GM23338 (cell line): Measurements from ENCODE around the gene FAM193B. TPM values are rescaled to one million over a fixed set of nuclear protein-coding genes. Genes with fewer than 3 reads are reported as not detected.

ENCODE experiments used
- ATAC-seq: fragments of 200-7000 bp; cut with Tn5 transposase; 3 replicates; pipeline ENCODE4 v1.9.1; 2020
- DNase-seq: peaks from one replicate; pipeline ENCODE4 v3.0.0-alpha.2; 2015; ENCODE audit warnings: low spot score
- H2AFZ ChIP-seq: fragments of 200-600 bp; sonication (generic); 2 replicates; pipeline ENCODE4 v1.8.0; 2016; ENCODE audit warnings: antibody characterized with exemption, mild to moderate bottlenecking, moderate library complexity
- H3F3A ChIP-seq: fragments of 200-600 bp; sonication (generic); replicated peaks from 2 replicates; pipeline ENCODE4 v1.8.0; 2017; ENCODE audit warnings: antibody characterized with exemption, mixed run types, low read depth
- H3K27ac ChIP-seq: fragments of 200-600 bp; sonication (generic); 2 replicates; pipeline ENCODE4 v1.6.1; 2016; ENCODE audit warnings: low read depth
- H3K27me3 ChIP-seq: fragments of 200-600 bp; sonication (generic); 2 replicates; pipeline ENCODE4 v1.8.0; 2016; ENCODE audit warnings: mild to moderate bottlenecking, mixed run types, moderate library complexity; ENCODE audit not compliant: insufficient read depth
- H3K36me3 ChIP-seq: fragments of 200-600 bp; sonication (generic); 2 replicates; pipeline ENCODE4 v1.8.0; 2016; ENCODE audit warnings: mild to moderate bottlenecking; ENCODE audit not compliant: insufficient read depth
- H3K4me1 ChIP-seq: fragments of 200-600 bp; sonication (generic); 2 replicates; pipeline ENCODE4 v1.8.0; 2016; ENCODE audit warnings: mild to moderate bottlenecking, moderate library complexity; ENCODE audit not compliant: insufficient read depth
- H3K4me2 ChIP-seq: fragments of 200-600 bp; sonication (generic); 2 replicates; pipeline ENCODE4 v1.7.1; 2017; ENCODE audit warnings: mixed run types
- H3K4me3 ChIP-seq: fragments of 200-600 bp; sonication (generic); 2 replicates; pipeline ENCODE4 v1.6.1; 2016; ENCODE audit warnings: mixed run types
- H3K79me2 ChIP-seq: fragments of 200-600 bp; sonication (generic); replicated peaks from 2 replicates; pipeline ENCODE4 v1.8.0; 2017; ENCODE audit warnings: mild to moderate bottlenecking; ENCODE audit not compliant: insufficient read depth
- H3K9me2 ChIP-seq: fragments of 200-600 bp; sonication (generic); 2 replicates; pipeline ENCODE4 v1.8.0; 2017; ENCODE audit not compliant: insufficient read depth
- H4K20me1 ChIP-seq: fragments of 200-600 bp; sonication (generic); replicated peaks from 2 replicates; pipeline ENCODE4 v1.8.0; 2017; ENCODE audit warnings: mild to moderate bottlenecking; ENCODE audit not compliant: insufficient read depth
- H3K27ac Mint-ChIP-seq: 2 replicates; pipeline ENCODE4 v1.8.0; 2020; ENCODE audit warnings: inconsistent platforms, mild to moderate bottlenecking, moderate library complexity, mixed read lengths
- H3K27me3 Mint-ChIP-seq: 3 replicates; pipeline ENCODE4 v1.8.0; 2022; ENCODE audit warnings: low read depth, mild to moderate bottlenecking, moderate library complexity, mixed read lengths, inconsistent platforms; ENCODE audit not compliant: insufficient read depth, poor library complexity
- H3K36me3 Mint-ChIP-seq: 3 replicates; pipeline ENCODE4 v1.8.0; 2021; ENCODE audit warnings: low read depth, mild to moderate bottlenecking, inconsistent platforms, moderate library complexity, mixed read lengths
- H3K4me1 Mint-ChIP-seq: 3 replicates; pipeline ENCODE4 v1.8.0; 2020; ENCODE audit warnings: mild to moderate bottlenecking, inconsistent platforms, mixed read lengths
- H3K4me3 Mint-ChIP-seq: 3 replicates; pipeline ENCODE4 v1.8.0; 2021; ENCODE audit warnings: moderate library complexity, mild to moderate bottlenecking, inconsistent platforms, mixed read lengths
- H3K9me3 Mint-ChIP-seq: 3 replicates; pipeline ENCODE4 v1.8.0; 2020; ENCODE audit warnings: moderate library complexity, mild to moderate bottlenecking, inconsistent platforms, mixed read lengths
- CTCF ChIP-seq, 2 experiments: fragments of 200-600 bp in 1 of 2; sonication (generic) in 1 of 2; conservative IDR thresholded peaks; 2 replicates each; pipeline versions ENCODE4 v1.5.1 to v1.6.1; 2016 to 2017; ENCODE audit warnings: antibody characterized with exemption in 2 of 2, low read depth in 2 of 2, mild to moderate bottlenecking in 2 of 2, moderate library complexity in 1 of 2
- ETS1 ChIP-seq: IDR thresholded peaks from 2 replicates; pipeline ENCODE4 v1.6.1; 2016; ENCODE audit warnings: antibody characterized with exemption
- EZH2 ChIP-seq: fragments of 200-600 bp; sonication (generic); IDR thresholded peaks from one replicate; pipeline ENCODE4 v1.8.0; 2017; ENCODE audit warnings: antibody characterized with exemption, mild to moderate bottlenecking, low read depth; ENCODE audit not compliant: unreplicated experiment
- EZH2phosphoT487 ChIP-seq: fragments of 200-600 bp; sonication (generic); IDR thresholded peaks from one replicate; pipeline ENCODE4 v1.8.1; 2018; ENCODE audit warnings: antibody characterized with exemption; ENCODE audit not compliant: unreplicated experiment
- NANOG ChIP-seq: IDR thresholded peaks from 2 replicates; pipeline ENCODE4 v1.6.1; 2016; ENCODE audit warnings: antibody characterized with exemption, borderline replicate concordance
- STAT1 ChIP-seq: IDR thresholded peaks from one replicate; pipeline ENCODE4 v1.6.1; 2016; ENCODE audit warnings: antibody characterized with exemption; ENCODE audit not compliant: unreplicated experiment
- ZNF114 ChIP-seq: fragments of 250-450 bp; sonication (Bioruptor Pico); IDR thresholded peaks from 2 replicates; pipeline ENCODE4 v1.5.0; 2020; ENCODE audit warnings: mild to moderate bottlenecking, moderate library complexity
- ZNF462 ChIP-seq: fragments of 250-450 bp; sonication (Bioruptor Pico); IDR thresholded peaks from 2 replicates; pipeline ENCODE4 v1.5.0; 2020; ENCODE audit warnings: mild to moderate bottlenecking, moderate library complexity
- polyA plus RNA-seq: library from polyadenylated mRNA; unstranded; fragments of >200 nt; fragmentation: Nextera tagmentation; extraction: Ambion mirVana; gene quantifications from 2 replicates; pipeline ENCODE4 v1.2.1, GENCODE V29; 2016
- total RNA-seq: library from RNA; depleted of rRNA; stranded (reverse); fragments of >200 nt; shearing (Covaris generic); gene quantifications from 2 replicates; pipeline ENCODE4 v1.2.3, GENCODE V29; 2014

The FAM193B gene
- total and polyA plus RNA-seq, 2 experiments from 2014 or later, result 44.4 to 58.6 TPM

- H3K27ac Mint-ChIP-seq, result no peak overlapping the region; the same call in 1 of the 2 replicates
- H3F3A ChIP-seq, result peaks cover 36% of the 10 kb centered on the region
- H3K9me2 ChIP-seq, result no peaks in the 10 kb centered on the region
- TF ChIP-seq EZH2phosphoT487 (no peak), ZNF462 (CRISPR knock-in tag) (no peak), ZNF114 (CRISPR knock-in tag) (no peak), STAT1 (no peak), CTCF (conservative IDR thresholded peaks at IDR 0.05; ENCODE audit: low read depth in 2 of 2) (no peak), ETS1 (no peak), EZH2 (no peak), NANOG (no peak)
- H3K79me2 ChIP-seq, result peaks cover 20% of the 10 kb centered on the region
- no peaks in the 10 kb centered on the region for H3K36me3 ChIP-seq
- H3K4me3 Mint-ChIP-seq, result peak overlapping the region; percentile 79
- peaks cover 51% of the 10 kb centered on the region for H3K4me1 Mint-ChIP-seq
- peak overlapping the region; percentile 88 for H3K4me2 ChIP-seq
- peak; percentile 83 for DNase-seq
- H3K4me3 ChIP-seq, result peak overlapping the region; percentile 83
- H3K27ac ChIP-seq, result no peak overlapping the region
- peaks cover 37% of the 10 kb centered on the region for H3K27me3 Mint-ChIP-seq
- H4K20me1 ChIP-seq, result no peaks in the 10 kb centered on the region; the same call in none of the 2 replicates
- H3K36me3 Mint-ChIP-seq, result peaks cover 14% of the 10 kb centered on the region
- 0 out of 2 replicates have a peak overlapping the region, but pooled peaks have one; percentile 52 for H2AFZ ChIP-seq
- peaks cover 48% of the 10 kb centered on the region for H3K4me1 ChIP-seq
- ATAC-seq, result peak; percentile 3
- peaks cover 22% of the 10 kb centered on the region for H3K27me3 ChIP-seq
- no peaks in the 10 kb centered on the region for H3K9me3 Mint-ChIP-seq
These were observed 56.2 kb downstream of the FAM193B start for GRCh38 chr5:177498013-177498787.
